HCT116 (cell line): ENCODE measurements around the gene WDR27. TPM values are rescaled to one million over a fixed set of nuclear protein-coding genes. Genes with fewer than 3 reads are reported as not detected.

Experiments
- ATAC-seq: fragments of 200-7000 bp; cut with Tn5 transposase; 2 replicates; pipeline ENCODE4 v1.9.1; 2020; ENCODE audit warnings: mild to moderate bottlenecking, moderate library complexity
- BruUV-seq: library from RNA; stranded (reverse); fragments of 400-500 nt; replicated peaks from 2 replicates; lab custom pipeline; 2021; lab: Mats Ljungman, UMichigan
- CTCF ChIA-PET: fragments of 300-600 bp; sonication (Branson Sonifier 250); formaldehyde crosslinking; loops from one replicate; lab custom pipeline; 2021; ENCODE audit warnings: antibody characterized with exemption; lab: Charles Lee
- POLR2A ChIA-PET: fragments of 300-600, 350-600 bp; sonication (Branson Sonifier 250); formaldehyde crosslinking; loops from one replicate; lab custom pipeline; 2021; ENCODE audit warnings: antibody characterized with exemption; lab: Charles Lee
- RAD21 ChIA-PET, 2 experiments: fragments of 300-600 bp; sonication (Branson Sonifier 250); formaldehyde crosslinking; loops; one replicate each; lab custom pipeline; 2023; ENCODE audit warnings: low total read pairs in 2 of 2; ENCODE audit not compliant: uncharacterized antibody in 2 of 2, unreplicated experiment in 2 of 2, low non-redundant PET in 1 of 2; lab: Charles Lee
- DNase-seq: peaks from one replicate; pipeline ENCODE4 v3.0.0-alpha.2; 2010; ENCODE audit warnings: low read depth, low spot score
- H2AFZ ChIP-seq: fragments of 200-600 bp; shearing (Covaris generic), sonication (generic); 2 replicates; pipeline ENCODE4 v1.6.1; 2017; ENCODE audit warnings: low read depth, mixed run types, mixed read lengths, antibody characterized with exemption, low read length; ENCODE audit not compliant: poor library complexity, severe bottlenecking
- H3K27ac ChIP-seq: 2 replicates; pipeline ENCODE4 v1.5.1; 2012; ENCODE audit warnings: low read depth, low read length
- H3K27me3 ChIP-seq: fragments of 200-600 bp; sonication (generic); 2 replicates; pipeline ENCODE4 v1.6.1; 2016; ENCODE audit warnings: mixed run types, low read length, mixed read lengths; ENCODE audit not compliant: insufficient read depth
- H3K36me3 ChIP-seq, 2 experiments: fragments of 200-500 bp in 1 of 2; fragments of 200-600 bp in 1 of 2; sonication (Bioruptor generic) in 1 of 2; sonication (generic) in 1 of 2; 2 replicates each; pipeline versions ENCODE4 v1.5.1 to v1.6.1; 2014 to 2016; ENCODE audit warnings: low read length in 2 of 2, inconsistent platforms in 1 of 2, mixed read lengths in 1 of 2, mixed run types in 1 of 2; ENCODE audit not compliant: insufficient read depth in 2 of 2, control insufficient read depth in 1 of 2
- H3K4me1 ChIP-seq, 2 experiments: fragments of 200-600 bp in 1 of 2; sonication (generic) in 1 of 2; 2 replicates each; pipeline versions ENCODE4 v1.5.1 to v1.6.1; 2012 to 2017; ENCODE audit warnings: low read length in 2 of 2, inconsistent platforms in 1 of 2, mild to moderate bottlenecking in 1 of 2, mixed read lengths in 1 of 2, mixed run types in 1 of 2, moderate library complexity in 1 of 2; ENCODE audit not compliant: insufficient read depth in 2 of 2, control insufficient read depth in 1 of 2
- H3K4me2 ChIP-seq: fragments of 200-600 bp; sonication (generic); 2 replicates; pipeline ENCODE4 v1.6.1; 2017; ENCODE audit warnings: mixed run types, low read length, mixed read lengths
- H3K4me3 ChIP-seq, 2 experiments: fragments of 200-600 bp in 1 of 2; sonication (generic) in 1 of 2; replicated peaks in 1 of 2; 2 replicates each; pipeline ENCODE4 v1.5.1; 2011 to 2016; ENCODE audit warnings: low read length in 2 of 2, control low read depth in 1 of 2, low read depth in 1 of 2, mild to moderate bottlenecking in 1 of 2, mixed read lengths in 1 of 2, mixed run types in 1 of 2
- H3K79me2 ChIP-seq: fragments of 200-600 bp; sonication (generic); 2 replicates; pipeline ENCODE4 v1.6.1; 2017; ENCODE audit warnings: mild to moderate bottlenecking, mixed run types, low read length, moderate library complexity, mixed read lengths; ENCODE audit not compliant: insufficient read depth
- H3K9ac ChIP-seq: fragments of 200-600 bp; sonication (generic); 2 replicates; pipeline ENCODE4 v1.6.1; 2016; ENCODE audit warnings: low read length, mixed read lengths
- H3K9me2 ChIP-seq: fragments of 200-600 bp; sonication (generic), shearing (Covaris generic); 2 replicates; pipeline ENCODE4 v1.6.1; 2017; ENCODE audit warnings: mixed run types, mild to moderate bottlenecking, moderate library complexity; ENCODE audit not compliant: insufficient read depth
- H3K9me3 ChIP-seq, 2 experiments: fragments of 200-500 bp in 1 of 2; fragments of 200-600 bp in 1 of 2; sonication (Bioruptor generic) in 1 of 2; sonication (generic) in 1 of 2; 2 replicates each; pipeline ENCODE4 v1.6.1; 2014 to 2017; ENCODE audit warnings: low read length in 2 of 2, mixed read lengths in 2 of 2, inconsistent platforms in 1 of 2, low read depth in 1 of 2, mild to moderate bottlenecking in 1 of 2, mixed run types in 1 of 2, moderate library complexity in 1 of 2; ENCODE audit not compliant: control insufficient read depth in 1 of 2, insufficient read depth in 1 of 2
- H4K20me1 ChIP-seq: fragments of 200-600 bp; sonication (generic), shearing (Covaris generic); 2 replicates; pipeline ENCODE4 v1.6.1; 2017; ENCODE audit warnings: mixed run types, mild to moderate bottlenecking, moderate library complexity; ENCODE audit not compliant: insufficient read depth
- CBX3 ChIP-seq: IDR thresholded peaks from 2 replicates; pipeline ENCODE4 v1.6.1; 2012; ENCODE audit warnings: low read depth
- CEBPB ChIP-seq: IDR thresholded peaks from 2 replicates; pipeline ENCODE4 v1.6.1; 2012; ENCODE audit warnings: low read depth
- EGR1 ChIP-seq: IDR thresholded peaks from 2 replicates; pipeline ENCODE4 v1.6.1; 2012; ENCODE audit warnings: low read depth
- POLR2A ChIP-seq: IDR thresholded peaks from 2 replicates; pipeline ENCODE4 v1.7.0; 2011; ENCODE audit warnings: borderline replicate concordance; ENCODE audit not compliant: insufficient read depth, insufficient read length; ENCODE audit errors: extremely low read depth
- POLR2AphosphoS5 ChIP-seq: IDR thresholded peaks from 2 replicates; pipeline ENCODE4 v1.6.1; 2011; ENCODE audit warnings: mild to moderate bottlenecking, low read depth, low read length, moderate library complexity
- SIN3A ChIP-seq: IDR thresholded peaks from 2 replicates; pipeline ENCODE4 v1.6.1; 2012; ENCODE audit warnings: low read depth
- SP1 ChIP-seq: IDR thresholded peaks from 2 replicates; pipeline ENCODE4 v1.6.1; 2012; ENCODE audit warnings: low read depth
- SRF ChIP-seq: IDR thresholded peaks from 2 replicates; pipeline ENCODE4 v1.6.1; 2012; ENCODE audit warnings: low read depth
- TCF7L2 ChIP-seq: IDR thresholded peaks from 2 replicates; pipeline ENCODE4 v1.7.0; 2011; ENCODE audit warnings: borderline replicate concordance, inconsistent platforms; ENCODE audit not compliant: insufficient read depth, insufficient read length; ENCODE audit errors: extremely low read depth
- YY1 ChIP-seq: IDR thresholded peaks from 2 replicates; pipeline ENCODE4 v1.6.1; 2011; ENCODE audit warnings: low read length, low read depth, moderate library complexity, mild to moderate bottlenecking; ENCODE audit not compliant: insufficient replicate concordance; ENCODE audit errors: extremely low read depth
- ZNF274 ChIP-seq: fragments of 200-500 bp; sonication (Bioruptor generic); IDR thresholded peaks from 2 replicates; pipeline ENCODE4 v1.6.1; 2014; ENCODE audit warnings: mild to moderate bottlenecking, low read depth, low read length, inconsistent platforms
- intact Hi-C: fragments of 100-400 bp; cut with micrococcal nuclease; formaldehyde crosslinking; loops from 2 replicates; pipeline ENCODE4 v1.10.0; 2022
- total RNA-seq: library from RNA; stranded (reverse); gene quantifications from one replicate; pipeline ENCODE4 v1.2.1, GENCODE V29; 2021; ENCODE audit not compliant: unreplicated experiment
- TF ChIP-seq, protein P1 (sequence below): IDR thresholded peaks from 2 replicates; pipeline ENCODE4 v1.6.1; 2012; ENCODE audit warnings: low read depth

The WDR27 gene
- total RNA-seq, 1 experiment from 2014 or later = 60.6 TPM

DNA sequence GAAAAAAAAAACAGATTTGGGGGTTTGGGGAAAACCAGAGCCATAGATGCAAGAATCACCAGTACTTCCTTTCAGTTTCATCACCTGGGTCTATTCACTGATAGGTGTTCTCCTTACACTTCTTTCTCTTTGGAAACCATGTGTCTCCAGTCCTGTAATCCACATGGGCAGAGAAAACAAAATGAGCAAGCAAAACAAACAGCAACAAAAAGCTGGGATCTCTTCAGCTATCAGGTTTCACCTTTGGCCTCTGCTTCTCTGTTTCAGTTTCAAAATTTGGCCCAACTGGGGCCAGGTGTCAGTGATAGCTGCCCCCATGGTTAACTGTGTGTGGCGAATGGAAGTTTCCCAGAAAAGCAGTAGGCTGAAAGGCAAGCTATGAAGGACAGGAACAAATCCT lies 228.2 kb downstream of the WDR27 start:
- BruUV-seq = no TSS peak
- peaks cover 3 to 4% of the 10 kb centered on the region in 2 experiments; a peak in 2 of 4 replicates for H3K9me3 ChIP-seq
- intact Hi-C loops = no loop called here
- H3K4me2 ChIP-seq = no peak overlapping the region
- no peak overlapping the region for H3K4me3 ChIP-seq
- CTCF ChIA-PET = no interaction called here
- H3K79me2 ChIP-seq = no peaks in the 10 kb centered on the region
- no peak overlapping the region for H3K27ac ChIP-seq
- no peaks in the 10 kb centered on the region for H3K36me3 ChIP-seq
- H4K20me1 ChIP-seq = no peaks in the 10 kb centered on the region
- no peak overlapping the region for H2AFZ ChIP-seq
- DNase-seq (no peak), ATAC-seq (no peak)
- no peaks in the 10 kb centered on the region for H3K9me2 ChIP-seq
- POLR2A ChIA-PET = no interaction called here
- RAD21 ChIA-PET = no interaction called here
- H3K27me3 ChIP-seq = no peaks in the 10 kb centered on the region
- no peaks in the 10 kb centered on the region for H3K4me1 ChIP-seq
- no peak overlapping the region for H3K9ac ChIP-seq
- no peak for TF ChIP-seq TCF7L2
- no peak for TF ChIP-seq POLR2A
- TF ChIP-seq CEBPB = no peak
- no peak for TF ChIP-seq YY1
- no peak for TF ChIP-seq SP1
- no peak for TF ChIP-seq ZNF274
- no peak for TF ChIP-seq SRF
- TF ChIP-seq SIN3A = no peak
- no peak for TF ChIP-seq CBX3
- TF ChIP-seq, protein P1, sequence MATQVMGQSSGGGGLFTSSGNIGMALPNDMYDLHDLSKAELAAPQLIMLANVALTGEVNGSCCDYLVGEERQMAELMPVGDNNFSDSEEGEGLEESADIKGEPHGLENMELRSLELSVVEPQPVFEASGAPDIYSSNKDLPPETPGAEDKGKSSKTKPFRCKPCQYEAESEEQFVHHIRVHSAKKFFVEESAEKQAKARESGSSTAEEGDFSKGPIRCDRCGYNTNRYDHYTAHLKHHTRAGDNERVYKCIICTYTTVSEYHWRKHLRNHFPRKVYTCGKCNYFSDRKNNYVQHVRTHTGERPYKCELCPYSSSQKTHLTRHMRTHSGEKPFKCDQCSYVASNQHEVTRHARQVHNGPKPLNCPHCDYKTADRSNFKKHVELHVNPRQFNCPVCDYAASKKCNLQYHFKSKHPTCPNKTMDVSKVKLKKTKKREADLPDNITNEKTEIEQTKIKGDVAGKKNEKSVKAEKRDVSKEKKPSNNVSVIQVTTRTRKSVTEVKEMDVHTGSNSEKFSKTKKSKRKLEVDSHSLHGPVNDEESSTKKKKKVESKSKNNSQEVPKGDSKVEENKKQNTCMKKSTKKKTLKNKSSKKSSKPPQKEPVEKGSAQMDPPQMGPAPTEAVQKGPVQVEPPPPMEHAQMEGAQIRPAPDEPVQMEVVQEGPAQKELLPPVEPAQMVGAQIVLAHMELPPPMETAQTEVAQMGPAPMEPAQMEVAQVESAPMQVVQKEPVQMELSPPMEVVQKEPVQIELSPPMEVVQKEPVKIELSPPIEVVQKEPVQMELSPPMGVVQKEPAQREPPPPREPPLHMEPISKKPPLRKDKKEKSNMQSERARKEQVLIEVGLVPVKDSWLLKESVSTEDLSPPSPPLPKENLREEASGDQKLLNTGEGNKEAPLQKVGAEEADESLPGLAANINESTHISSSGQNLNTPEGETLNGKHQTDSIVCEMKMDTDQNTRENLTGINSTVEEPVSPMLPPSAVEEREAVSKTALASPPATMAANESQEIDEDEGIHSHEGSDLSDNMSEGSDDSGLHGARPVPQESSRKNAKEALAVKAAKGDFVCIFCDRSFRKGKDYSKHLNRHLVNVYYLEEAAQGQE = no peak
- TF ChIP-seq POLR2AphosphoS5 = no peak
- no peak for TF ChIP-seq EGR1
